Activated T-cell treated with anti-CD3 and anti-CD28 coated beads, Interleukin-2, amount 50 U/mL, for 72 hours (primary cell): Measurements from ENCODE around the gene SLC7A7. TPM values are rescaled to one million over a fixed set of nuclear protein-coding genes. Genes with fewer than 3 reads are reported as not detected.
"Not testable (repeated sequence)": the region's sequence is repeated elsewhere in the genome, so short reads cannot be mapped to it uniquely, and the experiment has no call there.

ENCODE experiments used
- ATAC-seq, 2 donors: fragments of 150-1000 bp; cut with Tn5 transposase; replicated peaks in 1 of 2; 2 replicates each; pipeline ENCODE4 v1.10.0; 2021; ENCODE audit warnings: moderate library complexity in 2 of 2, mild to moderate bottlenecking in 1 of 2
- DNase-seq, 2 donors: peaks; one replicate each; pipeline ENCODE4 v3.0.0; 2021 to 2022; ENCODE audit warnings: mixed read lengths in 1 of 2
- H3K27ac Mint-ChIP-seq: one replicate; pipeline ENCODE4 v1.8.0; 2022; ENCODE audit warnings: mild to moderate bottlenecking, moderate library complexity, mixed read lengths
- H3K27me3 Mint-ChIP-seq: one replicate; pipeline ENCODE4 v1.8.0; 2022; ENCODE audit warnings: low read depth, mixed read lengths
- H3K36me3 Mint-ChIP-seq, 2 donors: one replicate each; pipeline ENCODE4 v1.8.0; 2022; ENCODE audit warnings: mixed read lengths in 2 of 2, mild to moderate bottlenecking in 1 of 2; ENCODE audit not compliant: insufficient read depth in 2 of 2
- H3K4me1 Mint-ChIP-seq: one replicate; pipeline ENCODE4 v1.8.0; 2022; ENCODE audit warnings: low read depth, mixed read lengths
- H3K4me3 Mint-ChIP-seq, 2 donors: one replicate each; pipeline ENCODE4 v1.8.0; 2022; ENCODE audit warnings: mild to moderate bottlenecking in 2 of 2, mixed read lengths in 2 of 2, moderate library complexity in 2 of 2
- H3K9me3 Mint-ChIP-seq, 2 donors: one replicate each; pipeline ENCODE4 v1.8.0; 2022; ENCODE audit warnings: mixed read lengths in 2 of 2
- total RNA-seq, 2 donors: library from RNA; stranded (reverse); gene quantifications; one replicate each; pipeline ENCODE4 v1.2.3, GENCODE V29; 2022

The SLC7A7 gene
- total RNA-seq, 2 donors from 2014 or later = 0.21 to 1.5 TPM

- DNase-seq, H3K27me3 Mint-ChIP-seq, H3K4me1 Mint-ChIP-seq, H3K36me3 Mint-ChIP-seq, H3K9me3 Mint-ChIP-seq, ATAC-seq, H3K27ac Mint-ChIP-seq, H3K4me3 Mint-ChIP-seq: not testable (repeated sequence)
Measured at GRCh38 chr14:22732062-22732461, 83.2 kb downstream of the SLC7A7 start.

DNA sequence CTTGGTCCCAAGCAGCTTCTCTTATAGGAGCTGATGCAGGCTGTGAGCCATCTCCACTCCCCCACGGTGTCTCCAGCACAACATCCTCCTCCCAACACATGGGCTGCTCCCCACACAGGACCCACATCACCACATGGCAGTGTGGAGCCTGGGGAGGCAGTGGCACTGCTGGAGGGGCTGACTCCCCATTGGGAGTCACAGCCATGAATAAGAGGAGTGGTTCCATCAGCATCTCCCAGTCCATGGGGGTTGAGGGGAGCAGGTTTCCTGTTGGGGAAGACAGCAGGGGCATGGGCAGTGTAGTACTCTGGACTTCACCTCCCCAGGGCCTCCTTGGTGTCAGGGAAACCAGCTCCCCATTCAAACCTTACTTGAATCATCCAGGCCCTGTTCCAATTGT is 89.2 kb downstream of the SLC7A7 start:
- Mint-ChIP-seq H3K4me3 (no peak overlapping the region), H3K36me3 (peaks cover 0 to 2% of the 10 kb centered on the region in 2 donors), H3K27ac (no peak overlapping the region), H3K4me1 (no peaks in the 10 kb centered on the region), H3K9me3 (no peaks in the 10 kb centered on the region), H3K27me3 (no peaks in the 10 kb centered on the region)
- no peak for DNase-seq
- no peak for ATAC-seq

GRCh38 chr14:22725374-22725773 is 89.9 kb downstream of the SLC7A7 start:
- not testable (repeated sequence) for H3K9me3 Mint-ChIP-seq, H3K4me1 Mint-ChIP-seq, H3K4me3 Mint-ChIP-seq, H3K36me3 Mint-ChIP-seq, H3K27me3 Mint-ChIP-seq, DNase-seq, ATAC-seq, H3K27ac Mint-ChIP-seq

- ATAC-seq, H3K27me3 Mint-ChIP-seq, H3K4me1 Mint-ChIP-seq, DNase-seq, H3K4me3 Mint-ChIP-seq, H3K27ac Mint-ChIP-seq, H3K9me3 Mint-ChIP-seq, H3K36me3 Mint-ChIP-seq: not testable (repeated sequence)
Measured at GRCh38 chr14:22724847-22725246, 90.4 kb downstream of the SLC7A7 start.

DNA sequence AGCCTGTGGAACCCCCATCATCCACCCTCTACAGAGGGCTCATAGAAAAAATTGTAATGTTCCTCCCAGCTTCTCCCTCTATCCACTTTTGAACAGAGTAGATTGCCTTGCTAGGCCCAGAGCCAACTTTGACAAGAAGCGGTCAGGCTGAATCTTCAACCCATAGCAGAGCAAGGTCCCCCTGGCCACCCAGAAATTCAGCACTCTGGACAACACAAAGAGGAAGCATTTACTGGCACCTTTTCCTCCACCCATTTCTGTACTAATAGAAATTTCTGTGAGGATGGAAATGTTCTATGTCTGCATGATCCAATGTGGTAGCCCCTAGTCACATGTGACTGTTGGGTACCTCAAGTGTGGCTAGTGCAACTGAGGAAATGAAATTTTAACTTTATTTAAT is 91.4 kb downstream of the SLC7A7 start:
- Mint-ChIP-seq H3K4me3 (no peak overlapping the region), H3K27me3 (no peaks in the 10 kb centered on the region), H3K9me3 (no peaks in the 10 kb centered on the region), H3K36me3 (peaks cover 0 to 2% of the 10 kb centered on the region in 2 donors), H3K4me1 (no peaks in the 10 kb centered on the region), H3K27ac (no peak overlapping the region)
- no peak for ATAC-seq
- no peak for DNase-seq

Other genes starting within 250 kb of the SLC7A7 start
- gene DAD1, start 226.2 kb downstream of the SLC7A7 start, total RNA-seq = 100 to 1,000 TPM; 165 to 188 TPM
- 10 to 100 TPM; 18.8 to 21.9 TPM for gene ABHD4, start 217.1 kb downstream of the SLC7A7 start, total RNA-seq
- not detected for gene OR6J1, start 171.1 kb downstream of the SLC7A7 start, total RNA-seq
- gene OXA1L, start 48.7 kb downstream of the SLC7A7 start, total RNA-seq = 100 to 1,000 TPM; 135 to 136 TPM
- 10 to 100 TPM; 76.9 to 80.4 TPM for gene MRPL52, start 14.5 kb upstream of the SLC7A7 start, total RNA-seq
- 1 to 10 TPM; 1.4 to 6.8 TPM for gene MMP14, start 21.1 kb upstream of the SLC7A7 start, total RNA-seq
- gene LRP10, start 56.3 kb upstream of the SLC7A7 start, total RNA-seq = 10 to 100 TPM; 66.5 to 78.4 TPM
- gene REM2, start 67.8 kb upstream of the SLC7A7 start, total RNA-seq = 1 to 10 TPM; 4.6 to 4.7 TPM
- 10 to 100 TPM; 69.5 to 77.5 TPM for gene RBM23, start 103.7 kb upstream of the SLC7A7 start, total RNA-seq
- 10 to 100 TPM; 55.0 to 79.2 TPM for gene PRMT5, start 113.9 kb upstream of the SLC7A7 start, total RNA-seq
- 10 to 100 TPM; 82.0 to 90.9 TPM for gene HAUS4, start 141.7 kb upstream of the SLC7A7 start, total RNA-seq
- 1 to 10 TPM; 1.7 to 2.2 TPM for gene AJUBA, start 167.1 kb upstream of the SLC7A7 start, total RNA-seq
- 10 to 100 TPM; 13.5 to 15.2 TPM for gene C14orf93, start 194.7 kb upstream of the SLC7A7 start, total RNA-seq
- gene PSMB5, start 219.5 kb upstream of the SLC7A7 start, total RNA-seq = 10 to 100 TPM; 82.8 to 88.9 TPM
- not detected for gene PSMB11, start 226.8 kb upstream of the SLC7A7 start, total RNA-seq
- 1 to 10 TPM in 1 of 2 donors, under 1 TPM in 1; 0.82 to 1.5 TPM for gene CDH24, start 242.1 kb upstream of the SLC7A7 start, total RNA-seq